GM12878 (cell line): ENCODE data around the gene SLC25A17.

ENCODE experiments used
- SIX5 ChIP-seq: IDR thresholded peaks from 2 replicates; pipeline ENCODE4 v1.6.1; 2011; ENCODE audit warnings: mild to moderate bottlenecking, low read depth, low read length, moderate library complexity; ENCODE audit not compliant: severe bottlenecking
- SP1 ChIP-seq: IDR thresholded peaks from one replicate; pipeline ENCODE4 v1.6.1; 2011; ENCODE audit warnings: low read depth, low read length
- ZZZ3 ChIP-seq: IDR thresholded peaks from 2 replicates; pipeline ENCODE4 v1.6.1; 2011; ENCODE audit warnings: low read depth; ENCODE audit not compliant: control insufficient read depth, insufficient read length
- TF ChIP-seq, protein P1 (sequence below), 3 experiments: IDR thresholded peaks in 2 of 3; conservative IDR thresholded peaks in 1 of 3; 2 replicates each; pipeline ENCODE4 v1.5.1; 2011; ENCODE audit warnings: low read depth in 3 of 3, low read length in 3 of 3, mild to moderate bottlenecking in 3 of 3, control low read depth in 2 of 3, moderate library complexity in 2 of 3, inconsistent platforms in 1 of 3, mixed read lengths in 1 of 3; ENCODE audit not compliant: control insufficient read depth in 2 of 3, insufficient read depth in 1 of 3; ENCODE audit errors: extremely low read depth in 1 of 3

DNA sequence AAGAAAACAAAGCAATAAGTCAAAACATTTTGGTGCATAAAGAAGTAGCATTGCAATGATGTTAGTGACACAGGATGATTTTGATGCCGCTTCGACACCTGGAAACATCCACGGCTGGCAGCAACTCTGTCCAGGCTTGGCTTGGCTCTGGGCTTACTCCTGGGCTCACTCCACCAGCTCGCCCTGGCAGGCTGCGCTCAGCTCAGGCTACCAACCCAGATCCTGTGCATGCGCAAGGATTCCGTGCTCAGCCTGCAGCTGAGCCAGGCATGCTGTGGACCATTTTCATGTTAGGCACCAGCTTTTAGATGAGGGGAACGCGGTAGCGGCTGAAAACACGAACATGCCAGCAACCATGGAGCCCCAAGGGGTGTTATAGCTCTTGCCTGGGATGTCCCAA lies 66.0 kb downstream of the SLC25A17 start:
- TF ChIP-seq SP1 (no peak), ZZZ3 (no peak), SIX5 (no peak)
- TF ChIP-seq, protein P1, sequence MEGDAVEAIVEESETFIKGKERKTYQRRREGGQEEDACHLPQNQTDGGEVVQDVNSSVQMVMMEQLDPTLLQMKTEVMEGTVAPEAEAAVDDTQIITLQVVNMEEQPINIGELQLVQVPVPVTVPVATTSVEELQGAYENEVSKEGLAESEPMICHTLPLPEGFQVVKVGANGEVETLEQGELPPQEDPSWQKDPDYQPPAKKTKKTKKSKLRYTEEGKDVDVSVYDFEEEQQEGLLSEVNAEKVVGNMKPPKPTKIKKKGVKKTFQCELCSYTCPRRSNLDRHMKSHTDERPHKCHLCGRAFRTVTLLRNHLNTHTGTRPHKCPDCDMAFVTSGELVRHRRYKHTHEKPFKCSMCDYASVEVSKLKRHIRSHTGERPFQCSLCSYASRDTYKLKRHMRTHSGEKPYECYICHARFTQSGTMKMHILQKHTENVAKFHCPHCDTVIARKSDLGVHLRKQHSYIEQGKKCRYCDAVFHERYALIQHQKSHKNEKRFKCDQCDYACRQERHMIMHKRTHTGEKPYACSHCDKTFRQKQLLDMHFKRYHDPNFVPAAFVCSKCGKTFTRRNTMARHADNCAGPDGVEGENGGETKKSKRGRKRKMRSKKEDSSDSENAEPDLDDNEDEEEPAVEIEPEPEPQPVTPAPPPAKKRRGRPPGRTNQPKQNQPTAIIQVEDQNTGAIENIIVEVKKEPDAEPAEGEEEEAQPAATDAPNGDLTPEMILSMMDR (IDR thresholded peaks at IDR 0.05 in 2 of 3, conservative IDR thresholded peaks at IDR 0.05 in 1 of 3; ENCODE audit: control insufficient read depth in 2 of 3, extremely low read depth in 1 of 3, insufficient read depth in 1 of 3, low read depth in 3 of 3, low read length in 3 of 3) = no peak
